AG04449 (cell line): Measurements from ENCODE around the gene FEM1C.

Source experiments
- CTCF ChIA-PET: fragments of 350-600 bp; formaldehyde crosslinking; extraction: SDS; loops from one replicate; lab custom pipeline; 2021; ENCODE audit warnings: antibody characterized with exemption; lab: Yijun Ruan, JAX
- POLR2A ChIA-PET: fragments of 400-600, 350-600 bp; formaldehyde crosslinking; extraction: SDS; loops from one replicate; lab custom pipeline; 2020; ENCODE audit warnings: antibody characterized with exemption, inconsistent platforms; lab: Yijun Ruan, JAX
- DNase-seq: peaks from one replicate; pipeline ENCODE4 v3.0.0-alpha.2; 2010; ENCODE audit warnings: low read depth, low spot score
- H3K4me3 ChIP-seq: 2 replicates; pipeline ENCODE4 v1.5.1; 2011; ENCODE audit warnings: low read depth, mild to moderate bottlenecking, control low read depth, low read length
- TF ChIP-seq, protein P1 (sequence below): IDR thresholded peaks from one replicate; pipeline ENCODE4 v1.5.1; 2011; ENCODE audit warnings: mild to moderate bottlenecking, moderate library complexity, low read length, control low read depth, inconsistent platforms; ENCODE audit not compliant: insufficient read depth; ENCODE audit errors: missing control alignments

FEM1C gene

DNA sequence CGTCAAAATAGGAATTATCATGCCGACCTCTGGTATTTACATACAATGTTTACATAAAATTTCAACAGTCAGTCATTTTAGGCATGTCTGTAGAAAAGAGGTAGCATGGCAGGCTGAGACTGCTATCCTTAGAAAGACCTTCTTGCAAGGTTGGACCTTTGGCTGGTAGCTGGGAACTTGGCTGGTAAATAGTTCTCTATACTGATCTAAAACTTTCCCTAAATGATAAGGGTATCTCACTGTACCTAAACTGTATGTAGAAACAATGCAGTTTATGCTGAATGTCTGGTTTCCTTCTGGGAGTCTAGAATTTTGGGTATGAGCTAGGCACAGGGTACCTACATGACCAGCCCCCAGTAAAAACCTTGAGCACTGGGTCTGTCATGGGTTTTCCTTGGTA lies 18.0 kb downstream of the FEM1C start:
- no peak for DNase-seq
- TF ChIP-seq, protein P1, sequence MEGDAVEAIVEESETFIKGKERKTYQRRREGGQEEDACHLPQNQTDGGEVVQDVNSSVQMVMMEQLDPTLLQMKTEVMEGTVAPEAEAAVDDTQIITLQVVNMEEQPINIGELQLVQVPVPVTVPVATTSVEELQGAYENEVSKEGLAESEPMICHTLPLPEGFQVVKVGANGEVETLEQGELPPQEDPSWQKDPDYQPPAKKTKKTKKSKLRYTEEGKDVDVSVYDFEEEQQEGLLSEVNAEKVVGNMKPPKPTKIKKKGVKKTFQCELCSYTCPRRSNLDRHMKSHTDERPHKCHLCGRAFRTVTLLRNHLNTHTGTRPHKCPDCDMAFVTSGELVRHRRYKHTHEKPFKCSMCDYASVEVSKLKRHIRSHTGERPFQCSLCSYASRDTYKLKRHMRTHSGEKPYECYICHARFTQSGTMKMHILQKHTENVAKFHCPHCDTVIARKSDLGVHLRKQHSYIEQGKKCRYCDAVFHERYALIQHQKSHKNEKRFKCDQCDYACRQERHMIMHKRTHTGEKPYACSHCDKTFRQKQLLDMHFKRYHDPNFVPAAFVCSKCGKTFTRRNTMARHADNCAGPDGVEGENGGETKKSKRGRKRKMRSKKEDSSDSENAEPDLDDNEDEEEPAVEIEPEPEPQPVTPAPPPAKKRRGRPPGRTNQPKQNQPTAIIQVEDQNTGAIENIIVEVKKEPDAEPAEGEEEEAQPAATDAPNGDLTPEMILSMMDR = no peak
- no peak overlapping the region for H3K4me3 ChIP-seq
- ChIA-PET POLR2A (no interaction called here), CTCF (interaction anchor here (1.2 to 3.9 kb wide), 4 partner anchors 14 to 216 kb away, joined by 3 to 15 read pairs (median 8); no protein-coding TSS in a partner anchor)

DNA sequence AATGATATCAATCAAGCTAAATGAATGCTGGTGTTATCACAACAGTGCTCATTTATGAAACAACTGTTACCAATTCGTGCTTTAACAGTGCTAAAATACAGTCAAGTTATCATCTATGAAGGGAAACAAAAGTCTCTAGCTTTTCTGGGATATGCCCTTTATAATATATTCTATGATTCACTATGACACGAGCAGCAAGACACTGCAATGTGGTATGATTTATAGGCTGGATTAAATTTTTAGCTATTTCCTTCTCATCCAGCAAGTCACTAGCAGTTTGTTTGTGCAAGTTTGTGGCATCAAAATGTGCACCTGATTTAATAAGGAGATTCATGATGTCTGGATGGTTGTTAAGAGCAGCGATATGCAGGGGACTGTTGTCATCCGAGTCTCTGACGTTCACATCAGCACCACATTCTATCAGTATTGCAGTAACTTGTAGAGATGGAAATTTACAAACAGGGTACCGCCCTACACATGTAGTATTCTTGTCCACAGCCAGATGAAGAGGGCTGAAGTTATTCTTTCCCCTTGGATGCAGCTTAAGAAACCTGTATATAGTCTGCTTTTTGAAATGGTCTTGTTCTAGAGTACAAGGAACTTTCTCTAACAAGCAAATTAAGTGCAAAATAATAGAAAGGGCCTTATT lies 20.3 kb downstream of the FEM1C start:
- no peak for DNase-seq
- TF ChIP-seq, protein P1 = no peak
- H3K4me3 ChIP-seq = no peak overlapping the region
- ChIA-PET CTCF (interaction anchor here (2.4 to 2.5 kb wide), 2 partner anchors 18 to 20 kb away, joined by 5 to 8 read pairs; partner anchors contain the start of gene FEM1C), POLR2A (interaction anchor here (1.4 kb wide), 1 partner anchor 21 kb away, joined by 4 read pairs; the partner anchor contains the start of gene FEM1C)

DNA sequence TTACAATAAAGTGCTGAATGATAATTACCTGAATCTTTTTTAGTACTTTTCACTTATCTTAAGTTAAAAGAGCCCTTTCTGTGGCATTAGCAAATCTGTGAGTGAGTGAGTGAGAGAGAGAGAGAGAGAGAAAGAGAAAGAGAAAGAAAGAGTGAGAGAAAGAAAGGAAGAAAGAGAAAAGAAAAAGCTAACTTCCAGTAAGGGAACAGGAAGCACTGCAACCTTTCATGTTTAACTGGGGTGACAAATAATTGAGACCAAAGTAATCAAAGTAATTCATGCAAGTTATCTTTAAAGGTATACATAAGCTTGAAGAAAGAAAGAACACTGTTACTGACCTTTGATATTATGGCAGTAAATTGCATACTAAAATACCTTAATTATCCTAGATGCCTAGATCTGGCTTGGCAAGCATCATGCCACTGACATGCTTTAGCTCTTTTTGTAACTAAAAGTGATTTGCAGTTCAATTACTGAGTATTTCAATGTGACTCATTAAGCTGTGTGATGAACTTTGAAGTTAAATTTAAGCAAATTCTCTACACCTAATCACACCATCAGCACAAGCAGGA lies 21.7 kb downstream of the FEM1C start:
- TF ChIP-seq, protein P1 = no peak
- ChIA-PET POLR2A (no interaction called here), CTCF (interaction anchor here (2.5 kb wide), 1 partner anchor 21 kb away, joined by 5 read pairs; the partner anchor contains the start of gene FEM1C)
- DNase-seq = no peak
- H3K4me3 ChIP-seq = no peak overlapping the region

DNA sequence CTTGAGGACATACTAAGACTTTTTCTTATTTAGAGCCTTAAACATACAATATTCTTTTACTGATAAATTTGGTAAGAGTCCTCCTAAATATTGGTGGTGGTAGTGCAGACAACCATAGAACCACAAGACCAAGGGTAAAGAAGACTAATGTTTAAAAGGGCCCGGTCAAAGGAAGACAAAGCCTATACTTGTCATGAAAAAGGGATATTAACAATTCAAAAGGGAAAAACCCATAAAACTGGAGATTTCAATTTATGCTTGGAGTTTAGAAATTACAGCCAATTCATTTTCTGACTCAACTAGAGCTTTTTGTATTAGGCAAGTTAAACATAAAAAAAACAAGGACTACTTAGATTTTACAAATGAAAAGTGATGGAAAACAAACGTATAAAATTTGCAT lies 24.4 kb downstream of the FEM1C start:
- no peak overlapping the region for H3K4me3 ChIP-seq
- ChIA-PET CTCF (no interaction called here), POLR2A (interaction anchor here (1.8 kb wide), 1 partner anchor 24 kb away, joined by 5 read pairs; the partner anchor contains the start of gene FEM1C)
- TF ChIP-seq, protein P1 = no peak
- no peak for DNase-seq

DNA sequence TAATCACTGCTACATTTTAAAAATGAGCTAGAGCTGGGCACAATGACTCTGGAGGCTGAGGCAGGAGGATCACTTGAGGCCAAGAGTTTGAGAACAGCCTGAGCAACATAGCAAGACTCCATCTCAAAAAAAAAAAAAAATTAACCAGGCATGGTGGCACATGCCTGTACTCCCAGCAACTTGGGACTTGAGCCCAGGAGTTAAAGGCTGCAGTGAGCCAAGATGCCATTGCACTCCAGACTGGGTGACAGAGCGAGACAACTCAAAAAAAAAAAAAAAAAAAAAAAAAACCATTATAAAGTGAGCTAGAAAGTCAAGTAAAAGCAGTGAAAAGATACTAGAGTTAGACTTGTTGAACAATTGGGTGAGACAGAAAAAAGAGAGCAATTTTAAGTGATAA lies 28.2 kb downstream of the FEM1C start:
- TF ChIP-seq, protein P1 = no peak
- POLR2A ChIA-PET = no interaction called here
- CTCF ChIA-PET = no interaction called here
- no peak overlapping the region for H3K4me3 ChIP-seq
- no peak for DNase-seq

DNA sequence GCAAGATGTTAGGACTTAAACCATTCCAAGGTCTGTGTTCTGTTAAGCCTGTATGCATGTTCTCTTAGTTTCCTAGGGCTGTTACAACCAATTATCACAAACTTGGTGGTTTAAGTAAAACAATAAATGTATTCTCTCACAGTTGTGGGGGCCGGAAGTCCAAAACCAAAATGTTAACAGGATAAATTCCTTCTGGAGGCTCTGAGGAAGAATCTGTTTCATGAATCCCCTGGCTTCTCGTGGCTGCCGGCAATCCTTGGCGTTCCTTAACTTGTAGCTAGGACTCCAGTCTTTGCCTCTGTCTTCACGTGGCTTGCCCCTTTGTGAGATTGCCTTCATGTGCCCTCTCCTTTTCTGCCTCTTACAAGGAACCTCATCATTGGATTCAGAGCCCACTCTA lies 30.4 kb downstream of the FEM1C start:
- no peak overlapping the region for H3K4me3 ChIP-seq
- TF ChIP-seq, protein P1 = no peak
- ChIA-PET POLR2A (no interaction called here), CTCF (no interaction called here)
- no peak for DNase-seq
